A549 (cell line): ENCODE results near the gene REELD1. TPM values are rescaled to one million over a fixed set of nuclear protein-coding genes. Genes with fewer than 3 reads are reported as not detected.

Source experiments
- ATAC-seq, 2 experiments: fragments of 200-7000 bp in 1 of 2; fragments of >200 bp in 1 of 2; cut with Nextera tagmentation in 1 of 2; cut with Tn5 transposase in 1 of 2; 3 replicates each; pipeline versions ENCODE4 v1.8.0 to v1.9.1; 2018 to 2020; ENCODE audit warnings: mild to moderate bottlenecking in 1 of 2, moderate library complexity in 1 of 2
- CTCF ChIA-PET: fragments of 300-600 bp; sonication (Branson Sonifier 250); formaldehyde crosslinking; extraction: SDS; loops from one replicate; lab custom pipeline; 2021; ENCODE audit warnings: antibody characterized with exemption, inconsistent platforms; lab: Yijun Ruan, JAX
- POLR2A ChIA-PET: fragments of 350-600 bp; formaldehyde crosslinking; extraction: SDS; loops from one replicate; lab custom pipeline; 2021; ENCODE audit warnings: antibody characterized with exemption, inconsistent platforms; lab: Yijun Ruan, JAX
- DNase-seq, 2 experiments: peaks; one replicate each; pipeline versions ENCODE4 v3.0.0 to v3.0.0-alpha.2; 2011 to 2016; ENCODE audit warnings: low read depth in 1 of 2, low spot score in 1 of 2
- FAIRE-seq: peaks from 2 replicates; lab custom pipeline; 2011; peaks lifted over from hg19 to GRCh38; lab: Jason Lieb, UNC
- H3K27ac ChIP-seq, 2 experiments: fragments of >200 bp; sonication (Bioruptor Twin); formaldehyde crosslinking; 3 replicates each; pipeline ENCODE4 v1.5.1; 2016 to 2017
- H3K4me1 ChIP-seq: fragments of >200 bp; sonication (Bioruptor Twin); formaldehyde crosslinking; 3 replicates; pipeline ENCODE4 v1.6.1; 2016
- H3K4me2 ChIP-seq: fragments of >200 bp; sonication (Bioruptor Twin); formaldehyde crosslinking; 3 replicates; pipeline ENCODE4 v1.6.1; 2016
- H3K4me3 ChIP-seq: fragments of >200 bp; sonication (Bioruptor Twin); formaldehyde crosslinking; 3 replicates; pipeline ENCODE4 v1.5.1; 2016
- H3K9me3 ChIP-seq: fragments of >200 bp; sonication (Bioruptor Twin); formaldehyde crosslinking; 3 replicates; pipeline ENCODE4 v1.6.1; 2016
- CBX2 ChIP-seq: fragments of 200-600 bp; sonication (generic); IDR thresholded peaks from 2 replicates; pipeline ENCODE4 v1.6.1; 2016; ENCODE audit warnings: low read depth, mild to moderate bottlenecking, borderline replicate concordance
- CBX8 ChIP-seq: fragments of 200-600 bp; sonication (generic); IDR thresholded peaks from 2 replicates; pipeline ENCODE4 v1.6.1; 2016
- CEBPB ChIP-seq, 2 experiments: fragments of >200 bp in 1 of 2; sonication (Bioruptor Twin) in 1 of 2; formaldehyde crosslinking in 1 of 2; IDR thresholded peaks; 2 replicates each; pipeline ENCODE4 v1.6.1; 2012 to 2016
- ELK1 ChIP-seq: fragments of 150-350 bp; IDR thresholded peaks from 2 replicates; pipeline ENCODE4 v1.6.1; 2014; ENCODE audit warnings: low read depth, mild to moderate bottlenecking, low read length
- ESRRA ChIP-seq: fragments of 150-350 bp; IDR thresholded peaks from 2 replicates; pipeline ENCODE4 v1.6.1; 2014; ENCODE audit warnings: mild to moderate bottlenecking, low read length, borderline replicate concordance
- FOSB ChIP-seq: fragments of 250-450 bp; sonication (Bioruptor Pico); IDR thresholded peaks from 2 replicates; pipeline ENCODE4 v1.5.0; 2020; ENCODE audit warnings: mild to moderate bottlenecking, moderate library complexity
- FOSL2 ChIP-seq, 2 experiments: fragments of 450-650 bp in 1 of 2; fragments of >200 bp in 1 of 2; sonication (Bioruptor Twin) in 1 of 2; formaldehyde crosslinking; IDR thresholded peaks; 2 replicates each; pipeline versions ENCODE4 v1.5.0 to v1.6.1; 2016 to 2020; ENCODE audit warnings: mild to moderate bottlenecking in 1 of 2, moderate library complexity in 1 of 2
- FOXS1 ChIP-seq: fragments of 250-450 bp; sonication (Bioruptor Pico); IDR thresholded peaks from 2 replicates; pipeline ENCODE4 v1.5.0; 2020; ENCODE audit warnings: mild to moderate bottlenecking, moderate library complexity
- HOXA7 ChIP-seq: fragments of 250-450 bp; sonication (Bioruptor Pico); IDR thresholded peaks from 2 replicates; pipeline ENCODE4 v1.5.0; 2020; ENCODE audit warnings: mild to moderate bottlenecking, moderate library complexity
- MAZ ChIP-seq: fragments of 150-350 bp; IDR thresholded peaks from 2 replicates; pipeline ENCODE4 v1.6.1; 2014; ENCODE audit warnings: antibody characterized with exemption, low read depth, low read length, borderline replicate concordance
- NR3C1 ChIP-seq: fragments of >200 bp; sonication (Bioruptor Twin); formaldehyde crosslinking; IDR thresholded peaks from 3 replicates; pipeline ENCODE4 v1.6.1; 2017
- PBX3 ChIP-seq: IDR thresholded peaks from 2 replicates; pipeline ENCODE4 v1.6.1; 2012
- REST ChIP-seq: fragments of 200-600 bp; sonication (generic); IDR thresholded peaks from 2 replicates; pipeline ENCODE4 v1.6.1; 2016; ENCODE audit warnings: antibody characterized with exemption, mild to moderate bottlenecking, moderate library complexity
- WGBS: methylation state at CpG from one replicate; pipeline ENCODE4 v1.1.6; 2017; ENCODE audit errors: missing lambda C conversion rate; 5-methylcytosine and 5-hydroxymethylcytosine counted together
- polyA plus RNA-seq, 4 experiments: library from polyadenylated mRNA; depleted of rRNA in 3 of 4; stranded (reverse); fragments of >200 nt; fragmentation: RNase III in 1 of 4; extraction: RNeasy Plus Mini Kit Qiagen cat#74134 plus additional on column Dnase treatment in 1 of 4; gene quantifications; 2 replicates in 3 of 4; 3 replicates in 1 of 4; pipeline ENCODE4 v1.2.3, GENCODE V29; 2011 to 2017

The REELD1 gene
- polyA plus RNA-seq, 2 of the 4 experiments (the other 2 are of a cell fraction), result 0.04 TPM; not detected in 1

- Histone ChIP-seq H3K4me1 (no peaks in the 10 kb centered on the region), H3K4me2 (no peak overlapping the region), H3K27ac (no peak overlapping the region), H3K4me3 (no peak overlapping the region), H3K9me3 (no peaks in the 10 kb centered on the region)
- CTCF ChIA-PET, result no interaction called here
- ATAC-seq (no peak), FAIRE-seq (no peak), DNase-seq (no peak)
- no peak for TF ChIP-seq ESRRA
- TF ChIP-seq FOSL2 (IDR thresholded peaks at IDR 0.05), result no peak
- no peak for TF ChIP-seq FOSL2 (CRISPR knock-in tag; IDR thresholded peaks at IDR 0.05)
- no peak for TF ChIP-seq CEBPB (IDR thresholded peaks at IDR 0.05)
- no peak for TF ChIP-seq FOXS1 (CRISPR knock-in tag)
- TF ChIP-seq REST, result no peak
- no peak for TF ChIP-seq CBX2
- TF ChIP-seq CBX8, result no peak
- no peak for TF ChIP-seq PBX3
- TF ChIP-seq NR3C1, result no peak
- TF ChIP-seq MAZ, result no peak
- TF ChIP-seq FOSB (CRISPR knock-in tag), result no peak
- TF ChIP-seq ELK1, result no peak
- TF ChIP-seq HOXA7 (CRISPR knock-in tag), result no peak
- POLR2A ChIA-PET, result no interaction called here
- WGBS, result 79% methylated on average over 1 of the region's 1 CpG
Observed at GRCh38 chr4:146278986-146279385, 64.6 kb downstream of the REELD1 start.

Other genes starting within 250 kb of the REELD1 start
- gene LSM6, start 38.8 kb upstream of the REELD1 start, polyA plus RNA-seq (2011; rRNA removed), result 16.0 and 25.3 TPM in 2 replicates
- gene LSM6, start 38.8 kb upstream of the REELD1 start, polyA plus RNA-seq (2017; fragmentation: RNase III; extraction: RNeasy Plus Mini Kit Qiagen cat#74134 plus additional on column Dnase treatment), result 54.7 to 65.6 TPM (median 57.8 TPM) in 3 replicates